H1 (cell line): Measurements from ENCODE around the gene DHCR24. TPM values are rescaled to one million over a fixed set of nuclear protein-coding genes. Genes with fewer than 3 reads are reported as not detected.

Experiments used
- CTCF ChIA-PET: fragments of 300-600 bp; sonication (Branson Sonifier 250); formaldehyde crosslinking; loops from one replicate; lab custom pipeline; 2021; ENCODE audit not compliant: partially characterized antibody; lab: Charles Lee
- POLR2A ChIA-PET: fragments of 300-600 bp; sonication (Branson Sonifier 250); formaldehyde crosslinking; loops from one replicate; lab custom pipeline; 2021; ENCODE audit warnings: inconsistent platforms; ENCODE audit not compliant: partially characterized antibody; lab: Charles Lee
- DNase-seq, 2 experiments: peaks; one replicate each; pipeline versions ENCODE4 v3.0.0 to v3.0.0-alpha.2; 2010 to 2022; ENCODE audit warnings: low spot score in 2 of 2, low read depth in 1 of 2, mixed read lengths in 1 of 2
- FAIRE-seq: peaks from 2 replicates; lab custom pipeline; 2011; peaks lifted over from hg19 to GRCh38; lab: Jason Lieb, UNC
- H2AFZ ChIP-seq: 2 replicates; pipeline ENCODE4 v1.8.1; 2012; ENCODE audit warnings: low read length, inconsistent platforms
- H2AK5ac ChIP-seq: 2 replicates; pipeline ENCODE4 v1.6.1; 2013; ENCODE audit warnings: low read depth, low read length
- H2BK120ac ChIP-seq: replicated peaks from 2 replicates; pipeline ENCODE3; 2013; ENCODE audit warnings: low read depth, low read length, inconsistent platforms
- H2BK12ac ChIP-seq: 2 replicates; pipeline ENCODE4 v1.6.1; 2013; ENCODE audit warnings: low read depth, low read length
- H2BK15ac ChIP-seq: 2 replicates; pipeline ENCODE4 v1.6.1; 2013; ENCODE audit warnings: low read length
- H2BK20ac ChIP-seq: 2 replicates; pipeline ENCODE4 v1.6.1; 2013; ENCODE audit warnings: low read length
- H2BK5ac ChIP-seq: 2 replicates; pipeline ENCODE4 v1.6.1; 2013; ENCODE audit warnings: low read depth, low read length
- H3K14ac ChIP-seq: 2 replicates; pipeline ENCODE4 v1.6.1; 2013; ENCODE audit warnings: inconsistent platforms; ENCODE audit not compliant: insufficient read length
- H3K18ac ChIP-seq: 2 replicates; pipeline ENCODE4 v1.6.1; 2013; ENCODE audit warnings: low read length; ENCODE audit errors: extremely low read depth
- H3K23ac ChIP-seq: 2 replicates; pipeline ENCODE4 v1.6.1; 2013; ENCODE audit warnings: inconsistent platforms; ENCODE audit not compliant: insufficient read length
- H3K23me2 ChIP-seq: 2 replicates; pipeline ENCODE4 v1.6.1; 2013; ENCODE audit warnings: low read depth, low read length
- H3K27ac ChIP-seq: 2 replicates; pipeline ENCODE4 v1.6.1; 2011; ENCODE audit warnings: low read depth, low read length, inconsistent platforms
- H3K27me3 ChIP-seq, 4 experiments: replicated peaks in 1 of 4; 1 replicate in 1 of 4; 2 replicates in 3 of 4; pipeline versions ENCODE4 v1.6.1 to v1.8.1; 2011 to 2013; ENCODE audit warnings: low read length in 3 of 4, mild to moderate bottlenecking in 3 of 4, inconsistent platforms in 2 of 4, mixed read lengths in 2 of 4, moderate library complexity in 1 of 4; ENCODE audit not compliant: control insufficient read depth in 3 of 4, insufficient read depth in 3 of 4; ENCODE audit errors: extremely low read depth in 1 of 4
- H3K36me3 ChIP-seq, 4 experiments: 2 replicates each; pipeline versions ENCODE4 v1.6.1 to v1.8.1; 2011 to 2013; ENCODE audit warnings: mild to moderate bottlenecking in 4 of 4, low read length in 3 of 4, moderate library complexity in 2 of 4, control low read depth in 1 of 4, inconsistent platforms in 1 of 4; ENCODE audit not compliant: insufficient read depth in 4 of 4, control insufficient read depth in 2 of 4
- H3K4ac ChIP-seq: replicated peaks from 2 replicates; pipeline ENCODE3; 2013; ENCODE audit warnings: low read length, low read depth, mixed read lengths, inconsistent platforms; ENCODE audit not compliant: insufficient read length
- H3K4me1 ChIP-seq, 4 experiments: replicated peaks in 1 of 4; 1 replicate in 1 of 4; 2 replicates in 3 of 4; pipeline versions ENCODE4 v1.6.1 to v1.8.1; 2011 to 2013; ENCODE audit warnings: low read length in 3 of 4, inconsistent platforms in 2 of 4, mixed read lengths in 1 of 4; ENCODE audit not compliant: insufficient read depth in 4 of 4, control insufficient read depth in 3 of 4
- H3K4me2 ChIP-seq, 2 experiments: 2 replicates each; pipeline versions ENCODE4 v1.6.1 to v1.8.1; 2011 to 2013; ENCODE audit warnings: low read depth in 2 of 2, low read length in 2 of 2, control low read depth in 1 of 2, inconsistent platforms in 1 of 2, mild to moderate bottlenecking in 1 of 2; ENCODE audit not compliant: insufficient read depth in 1 of 2
- H3K4me3 ChIP-seq, 4 experiments: fragments of 200-600, 300-600 bp in 1 of 4; sonication (generic), shearing (Covaris generic), sonication (Bioruptor Twin) in 1 of 4; 2 replicates each; pipeline versions ENCODE4 v1.5.1 to v1.8.1; 2011 to 2016; ENCODE audit warnings: low read length in 4 of 4, low read depth in 3 of 4, control low read depth in 2 of 4, inconsistent platforms in 2 of 4, mild to moderate bottlenecking in 2 of 4, mixed read lengths in 1 of 4, moderate library complexity in 1 of 4; ENCODE audit not compliant: insufficient read depth in 2 of 4; ENCODE audit errors: extremely low read depth in 1 of 4
- H3K56ac ChIP-seq: replicated peaks from 2 replicates; pipeline ENCODE3; 2013; ENCODE audit warnings: low read depth, mild to moderate bottlenecking, mixed read lengths, low read length, inconsistent platforms; ENCODE audit not compliant: insufficient read length
- H3K79me1 ChIP-seq: 2 replicates; pipeline ENCODE4 v1.6.1; 2013; ENCODE audit warnings: low read depth, low read length, control low read depth
- H3K79me2 ChIP-seq, 2 experiments: 2 replicates each; pipeline versions ENCODE4 v1.6.1 to v1.8.1; 2012 to 2013; ENCODE audit warnings: low read length in 2 of 2, mild to moderate bottlenecking in 2 of 2, inconsistent platforms in 1 of 2; ENCODE audit not compliant: insufficient read depth in 2 of 2, control insufficient read depth in 1 of 2
- H3K9ac ChIP-seq, 4 experiments: replicated peaks in 1 of 4; 1 replicate in 1 of 4; 2 replicates in 3 of 4; pipeline versions ENCODE4 v1.6.1 to v1.8.1; 2011 to 2013; ENCODE audit warnings: low read depth in 3 of 4, low read length in 3 of 4, control low read depth in 2 of 4, mild to moderate bottlenecking in 2 of 4, moderate library complexity in 2 of 4, inconsistent platforms in 1 of 4; ENCODE audit errors: extremely low read depth in 1 of 4
- H3K9me3 ChIP-seq, 2 experiments: 2 replicates each; pipeline versions ENCODE4 v1.6.1 to v1.8.1; 2012 to 2013; ENCODE audit warnings: mild to moderate bottlenecking in 2 of 2, moderate library complexity in 2 of 2, control low read depth in 1 of 2, inconsistent platforms in 1 of 2, low read depth in 1 of 2, low read length in 1 of 2, mixed read lengths in 1 of 2; ENCODE audit not compliant: insufficient read depth in 2 of 2
- H4K20me1 ChIP-seq, 2 experiments: replicated peaks in 1 of 2; 2 replicates each; pipeline versions ENCODE3 to v1.8.1; 2011 to 2013; ENCODE audit warnings: inconsistent platforms in 2 of 2, low read length in 2 of 2, mild to moderate bottlenecking in 1 of 2; ENCODE audit not compliant: insufficient read depth in 2 of 2, control insufficient read depth in 1 of 2
- H4K5ac ChIP-seq: 2 replicates; pipeline ENCODE4 v1.6.1; 2013; ENCODE audit warnings: low read length, low read depth, mixed read lengths, inconsistent platforms; ENCODE audit not compliant: insufficient read length
- H4K8ac ChIP-seq: 2 replicates; pipeline ENCODE4 v1.8.0; 2013; ENCODE audit warnings: mild to moderate bottlenecking, moderate library complexity, low read length, inconsistent platforms; ENCODE audit not compliant: insufficient read depth; ENCODE audit errors: extremely low read depth
- H4K91ac ChIP-seq: replicated peaks from 2 replicates; pipeline ENCODE3; 2013; ENCODE audit warnings: low read length, mixed read lengths, inconsistent platforms; ENCODE audit not compliant: insufficient read length
- CEBPB ChIP-seq: IDR thresholded peaks from 2 replicates; pipeline ENCODE4 v1.6.1; 2012; ENCODE audit warnings: low read depth, low read length
- EGR1 ChIP-seq: IDR thresholded peaks from 2 replicates; pipeline ENCODE4 v1.6.1; 2011; ENCODE audit warnings: low read depth, low read length, borderline replicate concordance
- HDAC2 ChIP-seq, 2 experiments: fragments of 300-600 bp in 1 of 2; sonication (generic) in 1 of 2; IDR thresholded peaks; 2 replicates each; pipeline ENCODE4 v1.6.1; 2011 to 2012; ENCODE audit warnings: low read depth in 2 of 2, low read length in 2 of 2, mild to moderate bottlenecking in 2 of 2, moderate library complexity in 2 of 2, borderline replicate concordance in 1 of 2, inconsistent platforms in 1 of 2
- JUN ChIP-seq: IDR thresholded peaks from 2 replicates; pipeline ENCODE4 v1.6.1; 2011; ENCODE audit warnings: low read depth, mild to moderate bottlenecking, improper control_type of control experiment, low read length
- JUND ChIP-seq: IDR thresholded peaks from 2 replicates; pipeline ENCODE4 v1.6.1; 2011; ENCODE audit warnings: mild to moderate bottlenecking, improper control_type of control experiment, low read length
- KDM1A ChIP-seq: fragments of 200-600, 300-600 bp; sonication (generic); IDR thresholded peaks from 2 replicates; pipeline ENCODE4 v1.7.1; 2016; ENCODE audit warnings: mild to moderate bottlenecking, low read length, borderline replicate concordance
- KDM5A ChIP-seq: fragments of 200-600 bp; IDR thresholded peaks from 2 replicates; pipeline ENCODE4 v1.7.1; 2012; ENCODE audit warnings: mild to moderate bottlenecking, low read length, inconsistent platforms, mixed read lengths
- RBBP5 ChIP-seq: IDR thresholded peaks from 2 replicates; pipeline ENCODE4 v1.7.1; 2012; ENCODE audit warnings: low read depth, mild to moderate bottlenecking, inconsistent platforms, low read length, moderate library complexity, borderline replicate concordance
- RFX5 ChIP-seq: IDR thresholded peaks from 2 replicates; pipeline ENCODE4 v1.6.1; 2011; ENCODE audit warnings: low read depth, low read length, improper control_type of control experiment, borderline replicate concordance
- SIRT6 ChIP-seq: IDR thresholded peaks from one replicate; pipeline ENCODE4 v1.7.1; 2012; ENCODE audit warnings: low read length, inconsistent platforms
- TBP ChIP-seq: IDR thresholded peaks from 2 replicates; pipeline ENCODE4 v1.6.1; 2011; ENCODE audit warnings: low read depth, low read length, improper control_type of control experiment
- TCF12 ChIP-seq: IDR thresholded peaks from 2 replicates; pipeline ENCODE4 v1.6.1; 2011; ENCODE audit warnings: low read depth, mild to moderate bottlenecking, low read length
- ZNF274 ChIP-seq: IDR thresholded peaks from 2 replicates; pipeline ENCODE4 v1.7.0; 2012; ENCODE audit warnings: low read length, borderline replicate concordance; ENCODE audit errors: extremely low read depth
- WGBS, 2 experiments: shearing (Covaris generic) in 1 of 2; methylation state at CpG; one replicate each; pipeline versions ENCODE4 v1.1.6 to v1.1.7; 2013 to 2015; ENCODE audit warnings: low lambda C conversion rate in 2 of 2, mixed read lengths in 2 of 2, inconsistent platforms in 1 of 2, low coverage in 1 of 2, missing lambda C conversion rate in 1 of 2; ENCODE audit not compliant: insufficient replicate concordance in 2 of 2, insufficient coverage in 1 of 2, insufficient read length in 1 of 2; ENCODE audit errors: extremely low coverage in 1 of 2, missing lambda C conversion rate in 1 of 2; 5-methylcytosine and 5-hydroxymethylcytosine counted together
- polyA plus RNA-seq, 7 experiments: library from polyadenylated mRNA; depleted of rRNA in 3 of 7; stranded (reverse) in 5 of 7; unstranded in 2 of 7; fragments of >200 nt in 5 of 7; fragments of 200-250 nt in 2 of 7; gene quantifications; 1 replicate in 5 of 7; 2 replicates in 1 of 7; 4 replicates in 1 of 7; pipeline versions ENCODE4 v1.2.1 to v1.2.3, GENCODE V29; 2011 to 2013; ENCODE audit warnings: missing spikeins in 2 of 7, mixed read lengths in 2 of 7
- total RNA-seq: library from RNA; stranded (reverse); fragmentation: NEBNext Ultra II Directional; extraction: Animal tissue kit (Norgen Biotek cat#: 25700); gene quantifications from 2 replicates; pipeline ENCODE4 v1.2.1, GENCODE V29; 2021

Gene DHCR24
- total and polyA plus RNA-seq, 2 of the 8 experiments (the other 6 are each of a cell fraction or from before 2014, with no cell fraction given): 370 to 419 TPM

GRCh38 chr1:54851936-54852524, 35.0 kb downstream of the DHCR24 start:
- H2BK20ac ChIP-seq: no peak overlapping the region
- no peaks in the 10 kb centered on the region for H3K23me2 ChIP-seq
- H4K20me1 ChIP-seq: peaks cover 10 to 26% of the 10 kb centered on the region in 2 experiments
- H3K4me1 ChIP-seq: no peaks in the 10 kb centered on the region
- no peaks in the 10 kb centered on the region for H3K9me3 ChIP-seq
- H2BK15ac ChIP-seq: no peak overlapping the region
- H3K27ac ChIP-seq: no peak overlapping the region
- no peak overlapping the region for H3K9ac ChIP-seq
- ChIA-PET POLR2A (interaction anchor here (1.0 to 1.9 kb wide), 4 partner anchors 9 to 766 kb away, joined by 3 to 6 read pairs (median 4); partner anchors contain the start of gene DHCR24), CTCF (interaction anchor here (0.7 to 1.3 kb wide), 7 partner anchors 10 to 177 kb away, joined by 3 to 4 read pairs (median 3); no protein-coding TSS in a partner anchor)
- no peak overlapping the region for H3K4ac ChIP-seq
- no peak overlapping the region for H4K5ac ChIP-seq
- no peak overlapping the region for H3K14ac ChIP-seq
- FAIRE-seq (no peak), DNase-seq (no peak)
- no peak overlapping the region for H3K56ac ChIP-seq
- WGBS, 2 experiments: 84% methylated on average over 14 of the region's 17 CpGs; no CpG with 5 or more reads in 1 of the 2 experiments
- no peak overlapping the region for H3K4me3 ChIP-seq
- H3K79me1 ChIP-seq: no peaks in the 10 kb centered on the region
- no peak overlapping the region for H2BK120ac ChIP-seq
- no peaks in the 10 kb centered on the region for H3K27me3 ChIP-seq
- H3K23ac ChIP-seq: no peak overlapping the region
- H3K79me2 ChIP-seq: no peaks in the 10 kb centered on the region
- no peak overlapping the region for H2BK5ac ChIP-seq
- no peak overlapping the region for H2BK12ac ChIP-seq
- no peak overlapping the region for H3K18ac ChIP-seq
- H4K91ac ChIP-seq: no peak overlapping the region
- H2AK5ac ChIP-seq: no peak overlapping the region
- no peak overlapping the region for H4K8ac ChIP-seq
- peaks cover 43 to 82% (median 68%) of the 10 kb centered on the region in 4 experiments for H3K36me3 ChIP-seq
- no peak overlapping the region for H2AFZ ChIP-seq
- no peak overlapping the region for H3K4me2 ChIP-seq
- TF ChIP-seq EGR1 (no peak), TBP (no peak), KDM1A (no peak), KDM5A (no peak), JUND (no peak), RBBP5 (no peak), ZNF274 (no peak), HDAC2 (IDR thresholded peaks at IDR 0.05; ENCODE audit: borderline replicate concordance in 1 of 2, low read depth in 2 of 2, low read length in 2 of 2) (no peak), SIRT6 (no peak), JUN (no peak), TCF12 (no peak), CEBPB (no peak), RFX5 (no peak)
